KOPT-K1 (cell line): ENCODE data around the gene CARS1.

Experiments
- H3K27ac ChIP-seq: fragments of 200-600 bp; sonication (generic); 2 replicates; pipeline ENCODE4 v1.5.1; 2016; ENCODE audit warnings: antibody characterized with exemption, mild to moderate bottlenecking, low read depth, low read length; ENCODE audit not compliant: poor library complexity, severe bottlenecking
- H3K36me3 ChIP-seq: fragments of 200-600 bp; sonication (generic); 2 replicates; pipeline ENCODE4 v1.5.1; 2017; ENCODE audit warnings: antibody characterized with exemption, mild to moderate bottlenecking, low read length, moderate library complexity; ENCODE audit not compliant: insufficient read depth
- H3K9me3 ChIP-seq: fragments of 200-600 bp; sonication (generic); 2 replicates; pipeline ENCODE4 v1.5.1; 2017; ENCODE audit warnings: antibody characterized with exemption, low read length, mild to moderate bottlenecking; ENCODE audit not compliant: insufficient read depth, poor library complexity, severe bottlenecking

CARS1 gene

DNA sequence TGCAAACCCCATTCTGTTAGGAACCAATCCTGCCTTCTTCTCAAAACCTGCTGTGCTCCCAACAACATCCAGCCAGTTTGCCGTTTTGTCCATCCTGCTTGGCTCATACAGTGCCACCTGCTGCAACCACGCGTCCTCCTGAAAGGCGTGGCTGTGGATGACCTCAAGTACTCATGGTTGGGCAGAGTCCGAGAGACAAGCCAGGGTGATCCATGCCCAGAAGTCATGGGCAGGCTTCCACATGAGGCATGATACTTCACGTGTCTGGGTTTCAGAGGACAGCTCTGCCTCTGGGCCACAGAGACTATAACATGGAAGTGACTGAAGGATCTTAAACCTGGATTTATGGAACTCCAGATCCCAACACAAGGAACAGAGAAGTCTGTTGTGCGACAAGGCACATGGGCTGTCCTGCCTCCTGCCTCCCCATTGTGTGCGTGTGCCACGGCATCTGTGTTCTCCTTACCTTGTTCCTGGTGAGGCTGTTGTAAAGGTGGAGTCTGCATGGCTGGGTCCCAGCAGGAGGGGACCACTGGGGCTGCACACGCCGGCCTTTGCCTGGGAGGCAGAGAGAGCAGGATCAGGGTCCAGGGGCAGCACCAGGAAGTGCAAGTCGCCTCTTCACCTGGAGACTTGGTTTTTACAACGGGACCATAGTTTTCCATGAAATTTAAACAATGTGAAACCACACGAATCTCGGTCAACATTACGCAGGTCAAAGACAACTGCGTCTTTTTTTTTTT, 15.4 kb downstream of the CARS1 start:
- Histone ChIP-seq H3K9me3 (no peaks in the 10 kb centered on the region), H3K27ac (no peak overlapping the region), H3K36me3 (peaks cover 74% of the 10 kb centered on the region)

DNA sequence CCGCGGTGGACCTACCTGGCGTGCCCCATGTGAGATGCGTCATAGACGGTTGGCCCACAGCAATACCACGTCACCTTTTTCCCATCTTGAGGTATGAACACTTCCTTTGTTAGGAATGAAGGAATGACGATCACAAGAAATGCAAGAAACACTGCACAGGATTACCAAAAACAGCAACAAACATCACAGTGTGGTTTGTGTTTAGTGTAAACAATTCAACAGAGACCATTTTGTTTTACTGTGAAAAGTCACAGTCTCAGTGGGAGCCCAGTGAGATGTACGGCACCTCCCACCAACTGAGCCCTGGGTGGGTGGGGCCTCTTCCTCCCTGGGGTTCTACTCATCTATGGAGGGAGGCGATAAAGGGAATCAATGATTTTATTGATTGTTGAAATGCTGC, 16.3 kb downstream of the CARS1 start:
- Histone ChIP-seq H3K27ac (no peak overlapping the region), H3K36me3 (peaks cover 78% of the 10 kb centered on the region), H3K9me3 (no peaks in the 10 kb centered on the region)

DNA sequence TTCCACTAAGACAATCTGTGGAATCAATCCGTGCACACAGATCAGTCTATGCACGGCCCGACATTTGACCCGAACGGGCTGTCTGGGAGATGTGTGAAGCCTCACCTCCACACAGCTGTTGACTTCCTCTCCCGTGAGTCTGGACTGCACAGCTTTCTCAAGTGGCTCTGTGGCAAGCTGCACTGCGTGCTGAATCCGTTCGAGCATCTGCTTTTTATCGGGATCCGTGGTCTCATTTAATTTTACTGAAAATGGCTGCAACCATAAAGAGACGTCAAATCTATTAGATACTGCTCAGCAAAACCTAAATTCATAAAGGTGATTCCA, 19.3 kb downstream of the CARS1 start:
- no peaks in the 10 kb centered on the region for H3K9me3 ChIP-seq
- H3K27ac ChIP-seq = no peak overlapping the region
- H3K36me3 ChIP-seq = peaks cover 81% of the 10 kb centered on the region

DNA sequence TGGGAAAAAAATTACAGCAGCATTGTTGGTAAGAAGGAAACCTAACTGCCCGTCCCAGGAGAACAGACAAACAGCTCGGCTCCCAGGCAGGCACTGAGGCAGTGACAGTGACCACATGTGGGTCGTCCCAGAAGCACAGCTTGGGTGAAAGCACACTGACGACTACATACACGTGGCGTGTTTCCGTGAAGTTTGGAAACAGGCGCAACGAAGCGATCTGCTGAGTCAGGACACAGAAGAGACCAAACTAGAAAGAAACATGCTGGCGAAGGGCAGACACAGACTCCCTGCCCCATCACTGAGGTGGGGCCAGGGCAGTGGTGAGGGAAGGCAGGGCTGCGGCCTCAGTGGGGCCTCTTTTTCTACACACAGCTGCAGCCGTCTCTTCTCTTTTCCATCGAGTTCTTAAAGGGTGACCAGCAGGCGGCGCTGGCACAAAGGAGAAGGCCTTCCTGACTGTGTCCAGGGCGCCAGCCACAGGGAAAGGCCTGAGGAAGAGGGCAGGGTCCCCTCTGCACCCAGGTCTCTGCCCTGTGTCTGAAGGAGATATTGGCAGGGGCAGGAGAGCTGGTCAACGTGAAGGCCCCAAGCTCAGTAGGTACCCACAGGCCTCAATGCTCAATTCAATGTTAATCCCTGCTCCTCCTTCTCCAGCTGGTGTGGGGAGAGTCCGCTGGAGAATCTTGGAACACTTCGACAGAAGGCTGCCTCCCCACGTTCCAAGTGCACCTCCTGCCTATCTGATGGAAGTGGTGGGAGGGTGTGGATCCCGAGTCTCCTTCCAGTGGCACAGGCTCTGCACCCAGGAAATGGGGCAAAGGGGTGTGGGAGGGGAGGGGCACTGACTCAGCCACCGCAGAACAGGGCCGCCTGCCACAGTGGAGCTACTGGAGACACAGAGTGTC, 19.9 kb downstream of the CARS1 start:
- H3K9me3 ChIP-seq = no peaks in the 10 kb centered on the region
- peaks cover 87% of the 10 kb centered on the region for H3K36me3 ChIP-seq
- H3K27ac ChIP-seq = no peak overlapping the region

- H3K9me3 ChIP-seq = no peaks in the 10 kb centered on the region
- peaks cover 85% of the 10 kb centered on the region for H3K36me3 ChIP-seq
- no peak overlapping the region for H3K27ac ChIP-seq
Observed at GRCh38 chr11:3036419-3036818, 20.8 kb downstream of the CARS1 start.

GRCh38 chr11:3035333-3035732, 21.9 kb downstream of the CARS1 start:
- Histone ChIP-seq H3K9me3 (no peaks in the 10 kb centered on the region), H3K36me3 (peaks cover 85% of the 10 kb centered on the region), H3K27ac (no peak overlapping the region)

GRCh38 chr11:3030289-3031070, 26.7 kb downstream of the CARS1 start:
- Histone ChIP-seq H3K36me3 (peaks cover 77% of the 10 kb centered on the region), H3K9me3 (no peaks in the 10 kb centered on the region), H3K27ac (no peak overlapping the region)

- H3K9me3 ChIP-seq = no peaks in the 10 kb centered on the region
- H3K27ac ChIP-seq = no peak overlapping the region
- H3K36me3 ChIP-seq = peaks cover 80% of the 10 kb centered on the region
Observed at GRCh38 chr11:3028813-3029212, 28.4 kb downstream of the CARS1 start.

- Histone ChIP-seq H3K9me3 (no peaks in the 10 kb centered on the region), H3K27ac (no peak overlapping the region), H3K36me3 (peaks cover 73% of the 10 kb centered on the region)
Observed at GRCh38 chr11:3026803-3027202, 30.4 kb downstream of the CARS1 start.

DNA sequence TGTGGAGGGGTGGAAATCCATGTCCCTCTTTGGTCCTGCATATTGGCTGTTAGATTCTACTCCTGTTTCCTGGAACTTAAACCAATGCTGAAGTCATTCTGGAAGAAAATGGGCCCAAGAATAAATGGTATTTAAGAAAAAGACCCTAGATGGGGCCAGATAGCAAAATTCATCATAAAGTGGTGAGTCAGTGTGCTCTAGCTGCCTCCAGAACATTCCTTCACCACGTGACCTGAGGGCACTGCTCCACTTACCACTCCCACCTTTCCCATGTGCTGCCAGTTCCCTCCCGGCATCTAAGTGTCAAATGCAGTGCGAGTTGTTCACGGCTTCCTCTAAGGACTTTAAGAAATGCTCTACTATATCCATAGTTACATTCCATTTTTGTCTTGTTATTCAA, 34.2 kb downstream of the CARS1 start:
- Histone ChIP-seq H3K9me3 (no peaks in the 10 kb centered on the region), H3K36me3 (peaks cover 58% of the 10 kb centered on the region), H3K27ac (no peak overlapping the region)

GRCh38 chr11:3022300-3022967, 34.8 kb downstream of the CARS1 start:
- no peak overlapping the region for H3K27ac ChIP-seq
- peaks cover 64% of the 10 kb centered on the region for H3K36me3 ChIP-seq

DNA sequence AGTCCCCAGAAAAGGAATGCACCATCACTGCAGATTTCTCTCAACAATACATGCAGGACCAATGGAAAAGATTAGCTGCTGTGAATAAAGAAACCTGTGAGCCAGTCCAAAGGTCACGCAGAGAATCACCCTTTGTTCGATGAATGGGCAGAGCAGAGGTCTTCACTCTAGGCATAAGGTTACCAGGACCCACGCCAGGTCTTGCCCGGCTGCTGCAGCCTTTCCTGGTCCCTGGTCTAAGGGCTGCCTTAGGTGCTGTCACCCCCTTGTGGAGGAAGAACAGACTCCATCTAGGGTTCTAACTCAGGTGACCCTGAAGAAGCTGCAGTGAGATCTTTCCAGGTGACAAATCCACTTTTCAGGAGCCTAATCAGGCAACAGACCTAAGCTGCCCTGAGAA, 36.1 kb downstream of the CARS1 start:
- Histone ChIP-seq H3K9me3 (no peaks in the 10 kb centered on the region), H3K27ac (no peak overlapping the region), H3K36me3 (peaks cover 66% of the 10 kb centered on the region)

More at GRCh38 chr11:3022300-3022967, 34.8 kb downstream of the CARS1 start:
- no peaks in the 10 kb centered on the region for H3K9me3 ChIP-seq

DNA sequence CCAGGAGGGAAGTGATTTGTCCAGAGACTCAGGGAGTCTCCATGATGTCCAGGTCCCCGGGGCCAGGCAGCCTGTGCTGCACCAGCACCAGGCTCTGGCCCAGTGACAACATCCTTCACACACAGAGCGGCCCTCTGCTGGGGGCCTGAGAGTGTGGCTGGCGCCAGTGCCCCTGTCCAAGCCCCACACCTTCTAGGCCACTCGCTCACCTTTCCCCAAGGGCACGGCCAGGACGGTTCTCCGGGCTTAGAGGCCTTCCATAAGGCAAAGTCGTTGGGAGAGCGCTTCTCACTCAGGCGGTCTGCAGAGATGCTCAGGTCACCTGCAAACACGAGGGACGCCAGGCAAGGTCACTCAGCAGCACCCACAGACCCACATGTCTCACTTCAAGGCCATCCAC, 37.2 kb downstream of the CARS1 start:
- no peak overlapping the region for H3K27ac ChIP-seq
- peaks cover 66% of the 10 kb centered on the region for H3K36me3 ChIP-seq
- no peaks in the 10 kb centered on the region for H3K9me3 ChIP-seq

DNA sequence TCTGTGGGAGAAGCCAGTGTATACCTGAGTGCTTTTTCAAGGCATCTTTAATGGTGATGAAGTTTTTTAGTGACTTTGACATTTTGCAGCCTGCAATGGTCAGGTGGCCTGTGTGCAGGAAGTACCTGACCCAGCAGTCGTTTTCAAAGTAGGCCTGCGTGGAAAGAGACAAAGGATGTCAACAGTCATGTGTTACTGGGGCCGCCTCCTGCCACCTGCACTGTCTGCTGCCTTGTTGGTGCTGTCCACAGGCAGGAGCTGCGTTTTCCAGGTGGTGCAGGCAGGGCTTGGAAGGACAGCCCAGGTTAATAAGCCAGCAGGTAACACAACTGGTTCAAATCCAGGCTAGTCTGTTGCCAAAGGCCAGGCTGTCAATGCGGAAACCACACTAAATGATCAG, 38.6 kb downstream of the CARS1 start:
- H3K36me3 ChIP-seq = peaks cover 58% of the 10 kb centered on the region
- H3K9me3 ChIP-seq = no peaks in the 10 kb centered on the region

DNA sequence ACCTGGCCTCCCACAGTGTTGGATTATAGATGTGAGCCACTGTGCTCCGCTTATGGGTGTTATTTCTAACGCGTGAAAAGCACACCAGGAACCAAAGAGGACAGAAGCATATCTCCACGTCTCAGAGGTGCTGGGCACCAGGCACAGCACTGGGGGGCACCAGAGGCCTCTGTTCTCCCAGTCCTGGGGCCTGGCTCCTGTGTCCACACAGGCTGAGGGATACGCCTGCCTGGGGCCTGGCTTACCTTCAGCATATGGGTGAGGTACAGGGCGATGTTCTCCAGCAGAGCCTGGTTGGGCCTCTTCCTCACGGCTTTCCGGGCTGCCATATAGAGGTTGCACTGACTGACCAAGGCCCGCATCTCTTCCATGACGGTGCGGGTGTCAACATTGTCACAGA, 40.4 kb downstream of the CARS1 start:
- Histone ChIP-seq H3K9me3 (no peaks in the 10 kb centered on the region), H3K36me3 (peaks cover 63% of the 10 kb centered on the region), H3K27ac (no peak overlapping the region)

More for the DNA sequence above, 38.6 kb downstream of the CARS1 start:
- no peak overlapping the region for H3K27ac ChIP-seq
